HepG2 (cell line): ENCODE results near the gene LRRC43. TPM values are rescaled to one million over a fixed set of nuclear protein-coding genes. Genes with fewer than 3 reads are reported as not detected.

Source experiments
- ATAC-seq: fragments of 200-7000 bp; cut with Tn5 transposase; 3 replicates; pipeline ENCODE4 v1.9.1; 2020; ENCODE audit warnings: mild to moderate bottlenecking, moderate library complexity
- BruUV-seq: library from RNA; stranded (reverse); fragments of 400-500 nt; replicated peaks from 2 replicates; lab custom pipeline; 2021; lab: Mats Ljungman, UMichigan
- CTCF ChIA-PET: fragments of 300-600 bp; formaldehyde crosslinking; extraction: SDS; loops from one replicate; lab custom pipeline; 2021; ENCODE audit warnings: low total read pairs, inconsistent platforms, low intra/inter-chr PET ratio; lab: Yijun Ruan, JAX
- POLR2A ChIA-PET: fragments of 350-600 bp; sonication (Branson Sonifier 250); formaldehyde crosslinking; loops from one replicate; lab custom pipeline; 2020; ENCODE audit warnings: antibody characterized with exemption, inconsistent platforms; lab: Yijun Ruan, JAX
- DNase-seq: peaks from one replicate; pipeline ENCODE4 v3.0.0-alpha.2; 2015; ENCODE audit warnings: low spot score
- FAIRE-seq: peaks from 3 replicates; lab custom pipeline; 2011; peaks lifted over from hg19 to GRCh38; lab: Jason Lieb, UNC
- H2AFZ ChIP-seq: one replicate; pipeline ENCODE4 v1.6.1; 2011; ENCODE audit warnings: low read length, inconsistent platforms
- H3K27ac ChIP-seq: fragments of 300-600 bp; 3 replicates; pipeline ENCODE4 v1.8.0; 2011; ENCODE audit warnings: mixed run types, mild to moderate bottlenecking, mixed read lengths, low read length, inconsistent platforms; ENCODE audit not compliant: insufficient read depth; ENCODE audit errors: extremely low read length
- H3K27me3 ChIP-seq, 2 experiments: fragments of 200-600 bp in 1 of 2; 2 replicates in 1 of 2; 3 replicates in 1 of 2; pipeline versions ENCODE4 v1.6.0 to v1.8.0; 2011; ENCODE audit warnings: low read length in 2 of 2, mild to moderate bottlenecking in 2 of 2, moderate library complexity in 2 of 2, inconsistent platforms in 1 of 2; ENCODE audit not compliant: insufficient read depth in 2 of 2, control insufficient read depth in 1 of 2
- H3K36me3 ChIP-seq, 2 experiments: fragments of 200-600 bp in 1 of 2; replicated peaks in 1 of 2; 2 replicates in 1 of 2; 3 replicates in 1 of 2; pipeline versions ENCODE4 v1.5.1 to v1.8.0; 2011; ENCODE audit warnings: low read length in 2 of 2, inconsistent platforms in 1 of 2; ENCODE audit not compliant: insufficient read depth in 2 of 2, control insufficient read depth in 1 of 2
- H3K4me1 ChIP-seq: 2 replicates; pipeline ENCODE4 v1.5.1; 2012; ENCODE audit warnings: low read length, inconsistent platforms; ENCODE audit not compliant: insufficient read depth
- H3K4me2 ChIP-seq: 2 replicates; pipeline ENCODE4 v1.6.0; 2011; ENCODE audit warnings: low read depth, low read length, inconsistent platforms
- H3K4me3 ChIP-seq, 3 experiments: fragments of 200-600 bp in 1 of 3; sonication (generic), shearing (Covaris generic) in 1 of 3; replicated peaks in 1 of 3; 2 replicates each; pipeline ENCODE4 v1.5.1; 2011 to 2016; ENCODE audit warnings: low read length in 3 of 3, inconsistent platforms in 2 of 3, low read depth in 2 of 3, mild to moderate bottlenecking in 2 of 3, control low read depth in 1 of 3, mixed read lengths in 1 of 3; ENCODE audit not compliant: insufficient read depth in 1 of 3
- H3K79me2 ChIP-seq: one replicate; pipeline ENCODE4 v1.6.1; 2011; ENCODE audit warnings: low read length, inconsistent platforms; ENCODE audit not compliant: insufficient read depth
- H3K9ac ChIP-seq: 2 replicates; pipeline ENCODE4 v1.6.0; 2011; ENCODE audit warnings: mild to moderate bottlenecking, low read depth, low read length, inconsistent platforms; ENCODE audit not compliant: insufficient read depth
- H3K9me3 ChIP-seq: 2 replicates; pipeline ENCODE4 v1.5.1; 2012; ENCODE audit warnings: mild to moderate bottlenecking, low read length
- H4K20me1 ChIP-seq: 2 replicates; pipeline ENCODE4 v1.6.0; 2011; ENCODE audit warnings: inconsistent platforms, mild to moderate bottlenecking, low read length, moderate library complexity; ENCODE audit not compliant: insufficient read depth
- ZNF317 ChIP-seq: sonication (generic); formaldehyde crosslinking; IDR thresholded peaks from 2 replicates; pipeline ENCODE4 v1.5.0; 2020; ENCODE audit warnings: mild to moderate bottlenecking, missing genetic modification reagents
- WGBS: methylation state at CpG from one replicate; pipeline ENCODE4 v1.1.6; 2017; ENCODE audit warnings: low lambda C conversion rate; 5-methylcytosine and 5-hydroxymethylcytosine counted together
- in situ Hi-C: cut with HindIII; loops from 2 replicates; pipeline ENCODE4 v1.10.0; 2017; ENCODE audit warnings: low pct_unique_long_range_greater_than_20kb; ENCODE audit not compliant: extremely low pct_ligation_motif_present
- intact Hi-C: fragments of 100-400 bp; cut with micrococcal nuclease; formaldehyde crosslinking; loops from one replicate; pipeline ENCODE4 v1.10.0; 2022; ENCODE audit not compliant: unreplicated experiment
- polyA plus RNA-seq, 8 experiments: library from polyadenylated mRNA; depleted of rRNA in 3 of 8; stranded (reverse) in 7 of 8; unstranded in 1 of 8; fragments of >200 nt; fragmentation: Illumina TruSeq in 4 of 8; extraction: Trizol in 4 of 8; gene quantifications; 2 replicates each; pipeline versions ENCODE4 v1.2.1 to v1.2.3, GENCODE V29; 2011 to 2016; ENCODE audit warnings: low read depth in 4 of 8, missing spikeins in 1 of 8, mixed read lengths in 1 of 8; ENCODE audit not compliant: insufficient read depth in 1 of 8
- total RNA-seq, 5 experiments: library from RNA; depleted of rRNA; stranded (reverse); fragments of >200 nt; fragmentation: Illumina TruSeq; extraction: Trizol; gene quantifications; 2 replicates each; pipeline ENCODE4 v1.2.3, GENCODE V29; 2016; ENCODE audit warnings: low read depth in 1 of 5
- TF ChIP-seq, protein P1 (sequence below): sonication (generic); formaldehyde crosslinking; IDR thresholded peaks from 2 replicates; pipeline ENCODE4 v1.4.0; 2020; ENCODE audit warnings: missing genetic modification reagents
- TF ChIP-seq, protein P2 (sequence below): sonication (generic); formaldehyde crosslinking; IDR thresholded peaks from 2 replicates; pipeline ENCODE4 v1.5.0; 2020; ENCODE audit warnings: missing genetic modification reagents
- TF ChIP-seq, protein P3 (sequence below): IDR thresholded peaks from 2 replicates; pipeline ENCODE4 v1.6.1; 2012; ENCODE audit warnings: low read length, improper control_type of control experiment

The LRRC43 gene
- total and polyA plus RNA-seq, 2 of the 13 experiments (the other 11 are each of a cell fraction or from before 2014, with no cell fraction given), result not detected

DNA sequence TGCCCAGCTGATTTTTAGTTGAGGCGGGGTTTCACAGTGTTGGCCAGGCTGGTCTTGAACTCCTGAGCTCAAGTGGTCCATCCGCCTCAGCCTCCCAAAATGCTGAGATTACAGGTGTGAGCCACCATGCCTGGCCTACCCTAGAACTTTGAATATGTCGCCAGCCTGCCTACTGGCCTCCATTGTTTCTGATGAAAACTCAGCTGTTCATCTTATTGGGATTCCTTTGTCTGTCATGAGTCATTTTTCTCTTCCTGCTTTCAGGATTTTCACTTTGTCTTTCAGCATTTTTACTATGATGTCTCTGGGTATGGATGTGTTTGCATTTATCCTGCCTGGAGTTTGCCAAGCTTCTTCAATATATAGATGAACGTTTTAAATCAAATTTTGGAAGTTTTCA is 12.5 kb downstream of the LRRC43 start:
- in situ Hi-C loops, result loop anchor here (5.0 kb wide), 1 partner anchor 53 kb away; no protein-coding TSS in a partner anchor
- POLR2A ChIA-PET, result no interaction called here
- no TSS peak for BruUV-seq

More for the DNA sequence above, 12.5 kb downstream of the LRRC43 start:
- Histone ChIP-seq H2AFZ (no peak overlapping the region), H3K79me2 (no peaks in the 10 kb centered on the region), H3K36me3 (no peaks in the 10 kb centered on the region), H3K9ac (no peak overlapping the region), H3K9me3 (no peaks in the 10 kb centered on the region), H3K4me3 (no peak overlapping the region)
- intact Hi-C loops, result no loop called here
- DNase-seq, result no peak
- CTCF ChIA-PET, result no interaction called here
- FAIRE-seq, result no peak
- TF ChIP-seq, protein P1, sequence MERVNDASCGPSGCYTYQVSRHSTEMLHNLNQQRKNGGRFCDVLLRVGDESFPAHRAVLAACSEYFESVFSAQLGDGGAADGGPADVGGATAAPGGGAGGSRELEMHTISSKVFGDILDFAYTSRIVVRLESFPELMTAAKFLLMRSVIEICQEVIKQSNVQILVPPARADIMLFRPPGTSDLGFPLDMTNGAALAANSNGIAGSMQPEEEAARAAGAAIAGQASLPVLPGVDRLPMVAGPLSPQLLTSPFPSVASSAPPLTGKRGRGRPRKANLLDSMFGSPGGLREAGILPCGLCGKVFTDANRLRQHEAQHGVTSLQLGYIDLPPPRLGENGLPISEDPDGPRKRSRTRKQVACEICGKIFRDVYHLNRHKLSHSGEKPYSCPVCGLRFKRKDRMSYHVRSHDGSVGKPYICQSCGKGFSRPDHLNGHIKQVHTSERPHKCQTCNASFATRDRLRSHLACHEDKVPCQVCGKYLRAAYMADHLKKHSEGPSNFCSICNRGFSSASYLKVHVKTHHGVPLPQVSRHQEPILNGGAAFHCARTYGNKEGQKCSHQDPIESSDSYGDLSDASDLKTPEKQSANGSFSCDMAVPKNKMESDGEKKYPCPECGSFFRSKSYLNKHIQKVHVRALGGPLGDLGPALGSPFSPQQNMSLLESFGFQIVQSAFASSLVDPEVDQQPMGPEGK (CRISPR knock-in tag), result no peak
- peak; percentile 97 for TF ChIP-seq ZNF317 (CRISPR knock-in tag)
- TF ChIP-seq, protein P2, sequence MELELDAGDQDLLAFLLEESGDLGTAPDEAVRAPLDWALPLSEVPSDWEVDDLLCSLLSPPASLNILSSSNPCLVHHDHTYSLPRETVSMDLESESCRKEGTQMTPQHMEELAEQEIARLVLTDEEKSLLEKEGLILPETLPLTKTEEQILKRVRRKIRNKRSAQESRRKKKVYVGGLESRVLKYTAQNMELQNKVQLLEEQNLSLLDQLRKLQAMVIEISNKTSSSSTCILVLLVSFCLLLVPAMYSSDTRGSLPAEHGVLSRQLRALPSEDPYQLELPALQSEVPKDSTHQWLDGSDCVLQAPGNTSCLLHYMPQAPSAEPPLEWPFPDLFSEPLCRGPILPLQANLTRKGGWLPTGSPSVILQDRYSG (CRISPR knock-in tag), result no peak
- TF ChIP-seq, protein P3, sequence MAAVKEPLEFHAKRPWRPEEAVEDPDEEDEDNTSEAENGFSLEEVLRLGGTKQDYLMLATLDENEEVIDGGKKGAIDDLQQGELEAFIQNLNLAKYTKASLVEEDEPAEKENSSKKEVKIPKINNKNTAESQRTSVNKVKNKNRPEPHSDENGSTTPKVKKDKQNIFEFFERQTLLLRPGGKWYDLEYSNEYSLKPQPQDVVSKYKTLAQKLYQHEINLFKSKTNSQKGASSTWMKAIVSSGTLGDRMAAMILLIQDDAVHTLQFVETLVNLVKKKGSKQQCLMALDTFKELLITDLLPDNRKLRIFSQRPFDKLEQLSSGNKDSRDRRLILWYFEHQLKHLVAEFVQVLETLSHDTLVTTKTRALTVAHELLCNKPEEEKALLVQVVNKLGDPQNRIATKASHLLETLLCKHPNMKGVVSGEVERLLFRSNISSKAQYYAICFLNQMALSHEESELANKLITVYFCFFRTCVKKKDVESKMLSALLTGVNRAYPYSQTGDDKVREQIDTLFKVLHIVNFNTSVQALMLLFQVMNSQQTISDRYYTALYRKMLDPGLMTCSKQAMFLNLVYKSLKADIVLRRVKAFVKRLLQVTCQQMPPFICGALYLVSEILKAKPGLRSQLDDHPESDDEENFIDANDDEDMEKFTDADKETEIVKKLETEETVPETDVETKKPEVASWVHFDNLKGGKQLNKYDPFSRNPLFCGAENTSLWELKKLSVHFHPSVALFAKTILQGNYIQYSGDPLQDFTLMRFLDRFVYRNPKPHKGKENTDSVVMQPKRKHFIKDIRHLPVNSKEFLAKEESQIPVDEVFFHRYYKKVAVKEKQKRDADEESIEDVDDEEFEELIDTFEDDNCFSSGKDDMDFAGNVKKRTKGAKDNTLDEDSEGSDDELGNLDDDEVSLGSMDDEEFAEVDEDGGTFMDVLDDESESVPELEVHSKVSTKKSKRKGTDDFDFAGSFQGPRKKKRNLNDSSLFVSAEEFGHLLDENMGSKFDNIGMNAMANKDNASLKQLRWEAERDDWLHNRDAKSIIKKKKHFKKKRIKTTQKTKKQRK, result no peak
- TF ChIP-seq, all 625 proteins: peak for 1
- Histone ChIP-seq H3K4me2 (no peak overlapping the region), H3K27ac (no peak overlapping the region), H3K4me1 (peaks cover 45% of the 10 kb centered on the region), H4K20me1 (no peaks in the 10 kb centered on the region), H3K27me3 (peaks cover 2 to 49% of the 10 kb centered on the region in 2 experiments; a peak in 4 of 5 replicates)
- ATAC-seq, result no peak
- 28% methylated on average over 3 of the region's 4 CpGs for WGBS
